GM12865 (cell line): Measurements from ENCODE around the gene AMOTL1.

ENCODE experiments used
- DNase-seq: peaks from one replicate; pipeline ENCODE4 v3.0.0; 2010; ENCODE audit warnings: low read depth
- H3K4me3 ChIP-seq: 2 replicates; pipeline ENCODE4 v1.5.1; 2011; ENCODE audit warnings: mild to moderate bottlenecking, low read depth, low read length, control low read depth
- CTCF ChIP-seq: IDR thresholded peaks from 2 replicates; pipeline ENCODE4 v1.5.1; 2011; ENCODE audit warnings: low read length, control low read depth, low read depth, inconsistent platforms; ENCODE audit not compliant: insufficient read depth; ENCODE audit errors: missing control alignments

The AMOTL1 gene

DNA sequence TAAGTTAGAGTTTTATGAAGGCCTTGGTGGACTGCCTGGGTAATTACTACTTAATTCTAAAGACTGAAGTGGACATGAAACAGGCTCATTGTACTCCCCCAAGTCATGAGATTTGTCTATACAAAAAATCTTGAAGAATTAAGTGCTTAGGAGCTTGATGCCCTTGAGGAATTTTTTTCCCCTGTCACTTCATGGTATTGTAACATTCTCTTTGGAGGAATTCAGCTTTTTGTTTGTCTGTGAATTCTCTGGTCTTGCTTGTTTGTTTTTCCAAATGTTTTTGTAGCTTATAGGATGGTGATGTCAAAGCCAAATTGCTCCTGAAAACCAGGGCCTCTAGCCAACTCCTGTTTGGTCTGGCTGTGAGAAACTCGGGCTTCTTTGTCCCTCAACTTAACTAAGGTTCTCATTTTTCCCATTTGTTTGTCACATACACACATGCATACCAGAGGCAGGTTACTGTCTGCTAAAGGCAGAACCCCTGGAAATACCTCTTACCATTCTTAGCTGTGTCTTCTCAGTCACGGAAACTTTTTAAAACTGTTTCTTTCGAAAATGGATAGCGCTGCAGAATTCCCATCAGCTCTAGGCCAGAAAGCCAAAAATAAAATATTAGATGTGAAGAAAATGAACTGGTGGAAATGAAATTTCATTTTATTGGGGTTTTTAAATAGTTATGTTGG is 66.9 kb downstream of the AMOTL1 start:
- no peak for DNase-seq
- no peak overlapping the region for H3K4me3 ChIP-seq

DNA sequence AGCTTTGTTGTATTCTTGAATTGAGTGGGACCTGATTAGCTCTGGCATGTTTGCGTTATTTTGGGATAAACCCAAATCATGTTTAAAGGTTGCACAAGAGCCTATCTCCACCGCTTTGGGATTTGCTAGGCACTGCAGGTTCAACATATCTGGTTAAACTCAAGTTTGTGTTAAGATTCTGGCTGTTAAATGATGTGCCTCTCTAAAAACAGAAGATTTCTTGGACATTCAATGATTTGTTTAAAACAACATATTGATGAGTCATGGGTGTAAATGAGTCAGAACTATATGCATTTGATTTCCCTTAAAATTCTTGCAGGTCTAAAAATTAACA is 67.4 kb downstream of the AMOTL1 start:
- DNase-seq = no peak
- no peak for TF ChIP-seq CTCF
- no peak overlapping the region for H3K4me3 ChIP-seq

More for the DNA sequence above, 66.9 kb downstream of the AMOTL1 start:
- no peak for TF ChIP-seq CTCF

- no peak for TF ChIP-seq CTCF
- no peak for DNase-seq
- H3K4me3 ChIP-seq = no peak overlapping the region
Observed at GRCh38 chr11:94837317-94837716, 69.2 kb downstream of the AMOTL1 start.

DNA sequence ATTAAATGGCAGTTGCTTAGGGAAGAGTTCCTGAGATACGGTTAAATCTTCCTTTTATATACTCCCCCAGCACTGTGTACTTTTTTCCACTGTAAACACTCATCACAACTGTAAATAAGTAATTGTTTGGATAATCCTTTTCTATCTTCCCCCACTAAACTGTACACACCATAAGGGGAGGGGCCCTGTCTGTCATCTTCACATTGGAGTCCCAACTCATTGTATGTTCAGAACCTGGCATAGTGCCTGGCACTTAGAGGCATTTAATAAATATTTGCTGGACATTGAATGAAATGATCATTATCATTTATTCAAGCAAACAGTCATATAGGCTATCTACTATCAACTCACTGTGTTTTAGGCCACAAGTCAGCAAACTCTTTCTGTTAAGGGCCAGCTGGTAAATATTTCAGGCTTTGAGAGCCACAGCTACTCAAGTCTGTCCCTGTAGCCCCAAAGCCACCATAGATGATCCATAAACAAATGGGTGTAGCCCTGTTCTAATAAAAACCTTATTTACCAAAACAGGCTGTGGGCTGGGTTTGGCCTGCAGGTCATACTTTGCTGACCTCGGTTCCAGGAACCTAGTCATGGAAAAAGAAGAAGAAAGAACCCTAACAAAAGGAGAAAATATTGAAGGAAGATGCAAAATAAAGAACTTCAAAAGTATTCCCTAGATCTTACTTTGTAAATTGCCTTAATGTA is 70.0 kb downstream of the AMOTL1 start:
- TF ChIP-seq CTCF = no peak
- no peak overlapping the region for H3K4me3 ChIP-seq
- DNase-seq = no peak

GRCh38 chr11:94840209-94840608 is 72.1 kb downstream of the AMOTL1 start:
- H3K4me3 ChIP-seq = no peak overlapping the region
- DNase-seq = no peak
- TF ChIP-seq CTCF = no peak

GRCh38 chr11:94844031-94844430 is 75.9 kb downstream of the AMOTL1 start:
- TF ChIP-seq CTCF = no peak
- no peak overlapping the region for H3K4me3 ChIP-seq
- DNase-seq = no peak

DNA sequence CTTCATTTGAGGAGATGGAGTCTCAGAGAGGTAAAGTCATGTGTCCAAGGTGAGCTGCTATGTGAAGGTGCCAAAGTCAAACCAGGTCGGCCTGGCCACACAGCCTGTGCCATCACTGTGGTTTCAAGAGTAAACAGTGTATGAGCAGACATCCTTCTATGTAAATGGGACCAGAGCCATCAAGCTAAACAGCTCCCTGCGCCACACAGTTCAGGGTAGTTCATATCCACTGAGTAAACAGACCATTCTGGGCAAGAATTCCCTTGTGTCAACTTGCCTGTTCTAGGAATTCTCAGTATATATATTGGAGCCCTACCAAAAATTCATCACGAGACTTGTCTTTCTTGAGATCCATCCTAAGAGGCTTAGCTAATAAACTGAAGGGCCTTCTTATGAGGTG is 77.5 kb downstream of the AMOTL1 start:
- no peak overlapping the region for H3K4me3 ChIP-seq
- no peak for DNase-seq
- TF ChIP-seq CTCF = no peak
